Measurements from ENCODE around the gene ELMOD3.
"Not testable (repeated sequence)": the region's sequence is repeated elsewhere in the genome, so short reads cannot be mapped to it uniquely, and the experiment has no call there.

Gene ELMOD3

GRCh38 chr2:85429213-85429923, 74.8 kb downstream of the ELMOD3 start:
- DNase-seq = no peak

GRCh38 chr2:85429924-85430289, 75.3 kb downstream of the ELMOD3 start:
- DNase-seq = no peak

- DNase-seq = peak; percentile 90
These were observed 76.4 kb downstream of the ELMOD3 start for GRCh38 chr2:85430752-85431569.

- no peak for DNase-seq
These were observed 77.1 kb downstream of the ELMOD3 start for GRCh38 chr2:85431570-85432205.

GRCh38 chr2:85433511-85434089, 79.0 kb downstream of the ELMOD3 start:
- no peak for DNase-seq

- no peak for DNase-seq
These were observed 80.1 kb downstream of the ELMOD3 start for GRCh38 chr2:85434696-85435095.

GRCh38 chr2:85435220-85435958, 80.8 kb downstream of the ELMOD3 start:
- DNase-seq = no peak

GRCh38 chr2:85435981-85436835, 81.6 kb downstream of the ELMOD3 start:
- DNase-seq = no peak

- no peak for DNase-seq
These were observed 82.4 kb downstream of the ELMOD3 start for GRCh38 chr2:85436836-85437487.

- peak; percentile 83 for DNase-seq
These were observed 83.1 kb downstream of the ELMOD3 start for GRCh38 chr2:85437488-85438200.

GRCh38 chr2:85438201-85439024, 83.8 kb downstream of the ELMOD3 start:
- peak; percentile 69 for DNase-seq

GRCh38 chr2:85439025-85439472, 84.5 kb downstream of the ELMOD3 start:
- DNase-seq = no peak

- not testable (repeated sequence) for DNase-seq
These were observed 85.0 kb downstream of the ELMOD3 start for GRCh38 chr2:85439569-85439968.

GRCh38 chr2:85439986-85440385, 85.4 kb downstream of the ELMOD3 start:
- no peak for DNase-seq

GRCh38 chr2:85440729-85441128, 86.2 kb downstream of the ELMOD3 start:
- DNase-seq = no peak
